Tibial artery (tissue), 4 donors: Measurements from ENCODE around the gene CFAP77.

Source experiments
- DNase-seq, 2 donors: peaks; one replicate each; pipeline ENCODE4 v3.0.0-alpha.2; 2019
- H3K27ac ChIP-seq, 2 donors: fragments of 200-600 bp; sonication (generic) in 1 of 2; 1 replicate in 1 of 2; 2 replicates in 1 of 2; pipeline ENCODE4 v1.5.1; 2018 to 2019; ENCODE audit warnings: mild to moderate bottlenecking in 1 of 2
- H3K27me3 ChIP-seq, 2 donors: fragments of 200-600 bp; sonication (generic) in 1 of 2; one replicate each; pipeline versions ENCODE4 v1.5.1 to v1.6.0; 2016 to 2019
- H3K36me3 ChIP-seq, 3 donors: fragments of 200-600 bp; sonication (generic) in 2 of 3; one replicate each; pipeline ENCODE4 v1.5.1; 2016 to 2019; ENCODE audit warnings: mild to moderate bottlenecking in 2 of 3
- H3K4me1 ChIP-seq, 4 donors: fragments of 200-600 bp; sonication (generic) in 2 of 4; 1 replicate in 3 of 4; 2 replicates in 1 of 4; pipeline ENCODE4 v1.5.1; 2016 to 2019
- H3K4me3 ChIP-seq, 2 donors: fragments of 200-600 bp; sonication (generic) in 1 of 2; 1 replicate in 1 of 2; 2 replicates in 1 of 2; pipeline ENCODE4 v1.5.1; 2018 to 2019; ENCODE audit warnings: mild to moderate bottlenecking in 2 of 2
- H3K9me3 ChIP-seq, 3 donors: fragments of 200-600 bp; sonication (generic) in 1 of 3; one replicate each; pipeline ENCODE4 v1.5.1; 2016 to 2019
- intact Hi-C: fragments of 100-400 bp; cut with DNase I; formaldehyde crosslinking; loops from one replicate; pipeline ENCODE4 v1.15.0; 2023; ENCODE audit warnings: low total_unique reads
- TF ChIP-seq, protein P1 (sequence below), 2 experiments: fragments of 200-600 bp in 1 of 2; fragments of 450-650 bp in 1 of 2; IDR thresholded peaks; one replicate each; pipeline ENCODE4 v1.5.1; 2017 to 2019; ENCODE audit warnings: antibody characterized with exemption in 2 of 2, mild to moderate bottlenecking in 1 of 2, moderate library complexity in 1 of 2

CFAP77 gene

DNA sequence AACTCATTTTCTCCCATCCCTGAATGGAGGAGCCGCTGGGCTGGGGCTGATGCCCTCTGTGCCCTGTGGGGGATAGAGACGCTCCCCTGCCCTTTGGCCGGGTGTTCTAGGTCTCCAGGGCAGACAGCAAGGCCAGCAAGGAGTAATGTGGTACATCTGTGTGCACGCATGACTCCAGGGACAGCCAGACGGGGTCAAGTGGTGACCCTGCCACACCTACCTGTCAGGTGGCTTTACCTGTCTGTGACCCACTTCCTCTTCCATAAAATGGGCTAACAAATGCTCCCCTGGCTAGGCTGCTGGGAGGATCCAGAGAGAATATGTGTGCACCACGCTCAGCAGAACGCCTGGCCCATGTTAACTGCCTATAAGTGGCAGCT is 137.0 kb downstream of the CFAP77 start:
- DNase-seq, result no peak
- peaks cover 0 to 51% of the 10 kb centered on the region in 2 donors for H3K27me3 ChIP-seq
- H3K9me3 ChIP-seq, result no peaks in the 10 kb centered on the region
- no peak overlapping the region for H3K27ac ChIP-seq
- no peak overlapping the region for H3K4me3 ChIP-seq
- intact Hi-C loops, result no loop called here
- no peaks in the 10 kb centered on the region for H3K36me3 ChIP-seq
- peaks cover 0 to 5% (median 2%) of the 10 kb centered on the region in 4 donors for H3K4me1 ChIP-seq
- TF ChIP-seq, protein P1, sequence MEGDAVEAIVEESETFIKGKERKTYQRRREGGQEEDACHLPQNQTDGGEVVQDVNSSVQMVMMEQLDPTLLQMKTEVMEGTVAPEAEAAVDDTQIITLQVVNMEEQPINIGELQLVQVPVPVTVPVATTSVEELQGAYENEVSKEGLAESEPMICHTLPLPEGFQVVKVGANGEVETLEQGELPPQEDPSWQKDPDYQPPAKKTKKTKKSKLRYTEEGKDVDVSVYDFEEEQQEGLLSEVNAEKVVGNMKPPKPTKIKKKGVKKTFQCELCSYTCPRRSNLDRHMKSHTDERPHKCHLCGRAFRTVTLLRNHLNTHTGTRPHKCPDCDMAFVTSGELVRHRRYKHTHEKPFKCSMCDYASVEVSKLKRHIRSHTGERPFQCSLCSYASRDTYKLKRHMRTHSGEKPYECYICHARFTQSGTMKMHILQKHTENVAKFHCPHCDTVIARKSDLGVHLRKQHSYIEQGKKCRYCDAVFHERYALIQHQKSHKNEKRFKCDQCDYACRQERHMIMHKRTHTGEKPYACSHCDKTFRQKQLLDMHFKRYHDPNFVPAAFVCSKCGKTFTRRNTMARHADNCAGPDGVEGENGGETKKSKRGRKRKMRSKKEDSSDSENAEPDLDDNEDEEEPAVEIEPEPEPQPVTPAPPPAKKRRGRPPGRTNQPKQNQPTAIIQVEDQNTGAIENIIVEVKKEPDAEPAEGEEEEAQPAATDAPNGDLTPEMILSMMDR (IDR thresholded peaks at IDR 0.05), result no peak

DNA sequence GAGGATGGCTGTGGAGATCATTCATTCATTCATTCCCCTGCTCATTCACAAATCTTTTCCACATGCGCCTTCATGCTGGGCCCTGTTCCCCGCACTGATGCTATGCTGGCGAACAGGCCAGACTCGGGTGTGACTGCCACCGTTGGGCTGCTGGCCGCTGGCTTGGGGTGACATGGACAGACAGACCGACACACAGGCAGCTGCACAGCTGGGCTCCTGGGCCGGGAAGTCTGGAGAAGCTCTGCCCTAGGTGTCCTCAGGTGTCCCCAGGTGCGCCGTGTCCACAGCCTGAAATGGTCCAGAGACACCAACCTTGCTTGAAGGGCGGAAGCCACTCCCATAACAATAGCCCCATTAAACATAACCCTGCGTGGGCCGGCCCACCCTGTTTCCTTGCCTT is 137.4 kb downstream of the CFAP77 start:
- intact Hi-C loops, result no loop called here
- peaks cover 0 to 51% of the 10 kb centered on the region in 2 donors for H3K27me3 ChIP-seq

DNA sequence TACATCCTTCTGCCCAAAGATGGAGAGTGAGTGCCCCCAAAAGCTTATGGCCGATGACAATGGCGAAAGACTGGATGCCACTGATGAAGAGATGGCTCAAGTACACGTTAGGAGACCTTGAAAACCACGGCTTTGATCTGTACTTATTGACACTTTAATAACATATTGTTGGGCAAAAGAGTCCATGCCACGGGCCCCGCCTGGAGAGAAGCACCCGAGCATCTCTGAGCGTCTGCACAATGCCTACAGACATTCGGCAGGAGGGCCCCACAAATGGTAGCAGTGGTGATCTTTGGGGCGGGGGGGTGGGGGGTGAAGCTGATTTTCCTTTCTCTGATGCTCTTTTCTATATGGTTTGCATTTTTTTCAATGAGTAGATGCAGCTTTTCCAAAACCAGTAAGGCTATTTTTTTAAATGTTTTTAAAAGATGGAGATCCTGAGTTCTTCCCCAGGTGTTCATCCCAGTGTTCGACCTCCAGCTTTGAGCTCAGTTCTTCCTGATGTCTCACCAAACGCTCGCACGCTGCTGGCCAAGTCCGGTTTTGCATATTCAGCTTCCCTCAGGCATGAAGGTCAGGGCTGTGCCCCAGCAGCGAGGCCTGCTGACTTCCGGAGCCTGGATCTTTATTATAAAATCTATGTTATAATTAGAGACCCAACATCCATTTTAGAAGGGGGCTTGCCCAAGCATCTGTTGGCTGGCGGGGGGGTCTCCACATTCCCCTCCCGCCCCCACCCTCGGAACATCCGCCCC is 138.1 kb downstream of the CFAP77 start:
- Histone ChIP-seq H3K27ac (no peak overlapping the region), H3K9me3 (no peaks in the 10 kb centered on the region), H3K4me3 (no peak overlapping the region), H3K27me3 (peaks cover 0 to 50% of the 10 kb centered on the region in 2 donors), H3K36me3 (no peaks in the 10 kb centered on the region), H3K4me1 (peaks cover 0 to 5% (median 2%) of the 10 kb centered on the region in 4 donors)
- no peak for DNase-seq
- TF ChIP-seq, protein P1 (IDR thresholded peaks at IDR 0.05), result no peak
- intact Hi-C loops, result no loop called here

More for the DNA sequence above, 137.4 kb downstream of the CFAP77 start:
- Histone ChIP-seq H3K36me3 (no peaks in the 10 kb centered on the region), H3K4me1 (peaks cover 0 to 5% (median 2%) of the 10 kb centered on the region in 4 donors), H3K27ac (no peak overlapping the region), H3K4me3 (no peak overlapping the region), H3K9me3 (no peaks in the 10 kb centered on the region)
- no peak for DNase-seq
- TF ChIP-seq, protein P1 (IDR thresholded peaks at IDR 0.05), result no peak

DNA sequence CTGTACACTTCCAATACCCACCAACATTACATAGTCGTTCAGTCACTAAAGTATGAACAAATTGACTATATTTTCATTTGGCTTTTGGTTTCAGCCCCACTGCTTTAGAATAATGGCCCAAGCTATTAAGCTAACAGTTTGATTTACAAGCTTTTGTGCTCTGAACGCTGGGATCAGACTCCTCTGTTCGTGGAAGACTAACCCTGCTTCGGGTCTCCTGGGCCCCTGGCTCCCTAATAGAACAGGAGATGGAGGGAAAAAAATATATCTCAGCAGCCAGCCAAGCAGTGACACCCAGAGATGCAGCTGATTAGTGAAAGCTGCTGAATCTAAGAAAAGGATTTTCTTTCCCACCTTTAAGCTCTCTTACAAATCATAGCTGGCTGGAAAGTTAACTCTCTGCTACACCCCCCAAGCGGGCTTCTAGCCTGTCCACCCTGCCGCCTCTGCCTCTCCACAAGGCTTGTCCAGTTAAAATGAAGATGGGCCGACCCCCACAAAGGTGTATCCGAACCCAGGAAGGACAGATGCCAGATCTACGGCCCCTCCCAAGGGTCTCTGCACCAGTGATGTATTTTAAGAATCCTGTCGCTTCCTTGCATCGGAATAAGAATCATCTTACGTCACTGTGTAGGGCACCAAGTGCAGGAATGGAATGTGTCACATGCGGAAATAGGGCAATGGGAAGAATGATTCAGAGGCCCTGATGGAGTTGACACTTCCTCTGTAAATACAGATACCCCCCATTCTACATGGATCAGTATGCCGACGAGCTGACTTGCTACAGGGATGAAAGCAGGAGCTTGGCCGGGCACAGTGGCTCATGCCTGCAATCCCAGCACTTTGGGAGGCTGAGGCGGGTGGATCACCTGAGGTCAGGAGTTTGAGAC is 139.0 kb downstream of the CFAP77 start:
- Histone ChIP-seq H3K36me3 (no peaks in the 10 kb centered on the region), H3K27me3 (peaks cover 0 to 49% of the 10 kb centered on the region in 2 donors), H3K4me1 (peaks cover 0 to 5% (median 2%) of the 10 kb centered on the region in 4 donors), H3K27ac (no peak overlapping the region), H3K9me3 (no peaks in the 10 kb centered on the region), H3K4me3 (no peak overlapping the region)
- TF ChIP-seq, protein P1 (IDR thresholded peaks at IDR 0.05), result no peak
- intact Hi-C loops, result no loop called here
- DNase-seq, result no peak

DNA sequence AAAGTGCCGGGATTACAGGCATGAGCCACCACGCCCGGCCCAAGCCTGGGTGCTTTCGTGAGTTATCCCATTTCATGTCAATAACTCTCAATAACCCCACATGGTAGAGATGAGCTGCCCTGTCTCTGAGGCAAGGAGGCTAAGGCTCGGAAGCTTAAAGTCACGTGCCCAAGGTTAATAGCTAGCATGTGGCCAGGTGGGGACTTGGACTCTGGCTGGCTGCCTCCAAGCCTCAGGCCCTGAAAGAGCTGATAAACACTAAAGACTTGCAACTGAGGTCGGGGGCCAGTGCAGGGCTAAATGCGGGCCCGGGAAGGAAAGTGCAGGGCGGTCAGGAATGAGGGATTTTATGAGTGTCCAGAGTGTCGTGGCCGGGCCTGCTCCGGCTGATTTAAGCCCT is 141.5 kb downstream of the CFAP77 start:
- DNase-seq, result no peak
- TF ChIP-seq, protein P1 (IDR thresholded peaks at IDR 0.05), result no peak

More for the DNA sequence above, 141.5 kb downstream of the CFAP77 start:
- Histone ChIP-seq H3K4me1 (no peaks in the 10 kb centered on the region), H3K27me3 (peaks cover 0 to 47% of the 10 kb centered on the region in 2 donors), H3K9me3 (no peaks in the 10 kb centered on the region), H3K4me3 (no peak overlapping the region), H3K27ac (no peak overlapping the region), H3K36me3 (no peaks in the 10 kb centered on the region)
- intact Hi-C loops, result no loop called here
